ENCODE measurements around the gene FGF9.

The FGF9 gene

GRCh38 chr13:21659087-21659486 is 11.8 kb upstream of the FGF9 start:
- DNase-seq (ENCODE audit: insufficient read length, low spot score) (no peak), FAIRE-seq (no peak)
- no peak for TF ChIP-seq POU2F2 (IDR thresholded peaks at IDR 0.05; ENCODE audit: low read depth, low read length)
- no peak for TF ChIP-seq PAX5 (IDR thresholded peaks at IDR 0.05; ENCODE audit: insufficient read depth, low read length, severe bottlenecking)
- no peak for TF ChIP-seq POLR2A (IDR thresholded peaks at IDR 0.05; ENCODE audit: low read depth, low read length)
- no peak for TF ChIP-seq TAF1 (IDR thresholded peaks at IDR 0.05; ENCODE audit: low read depth, low read length)
- no peak for TF ChIP-seq POLR2AphosphoS5 (IDR thresholded peaks at IDR 0.05; ENCODE audit: low read depth, low read length)
- no peak for TF ChIP-seq SPI1 (IDR thresholded peaks at IDR 0.05; ENCODE audit: low read depth, low read length)

GRCh38 chr13:21661097-21661909 is 9.6 kb upstream of the FGF9 start:
- DNase-seq (ENCODE audit: insufficient read length, low spot score): no peak
- FAIRE-seq: no peak
- TF ChIP-seq POLR2A (IDR thresholded peaks at IDR 0.05; ENCODE audit: low read depth, low read length) (no peak), POU2F2 (IDR thresholded peaks at IDR 0.05; ENCODE audit: low read depth, low read length) (no peak), TAF1 (IDR thresholded peaks at IDR 0.05; ENCODE audit: low read depth, low read length) (no peak), SPI1 (IDR thresholded peaks at IDR 0.05; ENCODE audit: low read depth, low read length) (no peak), PAX5 (IDR thresholded peaks at IDR 0.05; ENCODE audit: insufficient read depth, low read length, severe bottlenecking) (no peak), POLR2AphosphoS5 (IDR thresholded peaks at IDR 0.05; ENCODE audit: low read depth, low read length) (no peak)

DNA sequence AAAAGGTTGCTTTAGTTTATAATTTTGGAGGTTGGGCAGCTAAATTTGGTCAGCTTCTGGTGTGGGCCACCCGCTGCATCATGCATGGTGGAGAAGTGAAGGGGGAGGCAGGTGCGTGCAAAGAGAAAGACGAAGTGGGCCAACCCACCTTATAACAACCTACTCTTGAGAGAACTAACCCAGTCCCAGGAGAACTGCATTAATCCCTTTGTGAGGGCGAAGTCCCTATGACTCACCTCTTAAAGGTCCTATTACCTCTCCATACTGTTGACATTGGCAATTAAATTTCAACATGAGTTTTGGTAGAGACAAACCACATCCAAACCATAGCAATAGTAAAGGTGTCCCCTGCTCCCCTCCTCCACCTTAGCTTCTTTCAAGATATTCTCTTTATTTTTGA is 7.7 kb upstream of the FGF9 start:
- DNase-seq (ENCODE audit: insufficient read length, low spot score) (no peak), FAIRE-seq (no peak)
- TF ChIP-seq TAF1 (IDR thresholded peaks at IDR 0.05; ENCODE audit: low read depth, low read length) (no peak), POU2F2 (IDR thresholded peaks at IDR 0.05; ENCODE audit: low read depth, low read length) (no peak)

- FAIRE-seq (no peak), DNase-seq (ENCODE audit: insufficient read length, low spot score) (no peak)
- TF ChIP-seq TAF1 (IDR thresholded peaks at IDR 0.05; ENCODE audit: low read depth, low read length) (no peak), POLR2A (IDR thresholded peaks at IDR 0.05; ENCODE audit: low read depth, low read length) (no peak), PAX5 (IDR thresholded peaks at IDR 0.05; ENCODE audit: insufficient read depth, low read length, severe bottlenecking) (no peak), SPI1 (IDR thresholded peaks at IDR 0.05; ENCODE audit: low read depth, low read length) (no peak), POLR2AphosphoS5 (IDR thresholded peaks at IDR 0.05; ENCODE audit: low read depth, low read length) (no peak), POU2F2 (IDR thresholded peaks at IDR 0.05; ENCODE audit: low read depth, low read length) (no peak)
These were observed 2.1 kb upstream of the FGF9 start for GRCh38 chr13:21668732-21669275.

DNA sequence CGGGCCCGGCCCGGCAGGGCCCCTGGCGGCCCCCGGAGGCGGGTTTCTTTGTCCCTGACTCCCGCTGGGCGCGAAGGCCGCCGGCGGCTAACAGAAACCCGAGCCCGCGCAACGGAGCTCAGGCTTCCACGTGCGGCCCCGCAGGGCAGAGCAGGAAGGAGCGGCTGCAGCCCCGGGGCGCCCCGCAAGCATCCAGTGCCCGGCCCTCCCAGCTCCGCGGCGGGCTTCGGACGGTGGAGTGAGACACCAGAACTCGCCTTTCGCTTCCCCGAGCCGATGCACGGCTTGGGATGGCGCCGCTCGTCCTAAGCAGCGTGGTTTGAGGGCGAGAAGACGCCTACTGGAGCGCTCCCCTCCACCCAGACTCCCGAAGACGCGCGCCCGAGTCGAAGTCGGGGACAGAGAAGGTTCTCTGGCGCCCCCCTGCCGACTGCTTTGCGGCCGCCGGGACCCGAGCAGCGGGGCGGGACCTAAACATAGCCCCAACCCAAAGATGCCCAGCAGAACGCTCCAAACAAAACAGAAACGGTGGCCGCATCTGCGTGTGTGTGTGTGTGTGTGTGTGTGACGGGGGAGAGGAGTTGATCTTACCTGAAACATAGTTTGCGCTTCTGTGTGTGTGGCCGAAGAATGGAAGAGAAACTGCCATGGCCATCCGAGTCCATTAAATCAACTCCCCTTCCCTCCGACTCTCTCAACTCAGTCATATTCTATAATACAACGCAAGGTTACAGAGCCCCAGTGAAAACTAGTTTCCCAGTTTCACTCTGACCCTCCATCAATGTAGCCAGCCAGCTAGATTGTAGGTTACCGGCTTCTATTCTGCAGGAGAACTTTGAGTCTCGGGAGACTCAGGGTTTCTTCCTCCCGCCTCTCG is 629 bp upstream of the FGF9 start:
- no peak for TF ChIP-seq SPI1 (IDR thresholded peaks at IDR 0.05; ENCODE audit: low read depth, low read length)
- TF ChIP-seq POU2F2 (IDR thresholded peaks at IDR 0.05; ENCODE audit: low read depth, low read length): no peak
- TF ChIP-seq PAX5 (IDR thresholded peaks at IDR 0.05; ENCODE audit: insufficient read depth, low read length, severe bottlenecking): no peak
- no peak for TF ChIP-seq POLR2A (IDR thresholded peaks at IDR 0.05; ENCODE audit: low read depth, low read length)
- no peak for TF ChIP-seq POLR2AphosphoS5 (IDR thresholded peaks at IDR 0.05; ENCODE audit: low read depth, low read length)
- TF ChIP-seq TAF1 (IDR thresholded peaks at IDR 0.05; ENCODE audit: low read depth, low read length): no peak
- FAIRE-seq (peak; percentile 13), DNase-seq (ENCODE audit: insufficient read length, low spot score) (peak; percentile 50)

GRCh38 chr13:21671620-21672286 is 880 bp downstream of the FGF9 start:
- DNase-seq (ENCODE audit: insufficient read length, low spot score): no peak
- no peak for FAIRE-seq
- TF ChIP-seq POLR2A (IDR thresholded peaks at IDR 0.05; ENCODE audit: low read depth, low read length): no peak
- TF ChIP-seq POLR2AphosphoS5 (IDR thresholded peaks at IDR 0.05; ENCODE audit: low read depth, low read length): no peak
- TF ChIP-seq TAF1 (IDR thresholded peaks at IDR 0.05; ENCODE audit: low read depth, low read length): no peak
- no peak for TF ChIP-seq POU2F2 (IDR thresholded peaks at IDR 0.05; ENCODE audit: low read depth, low read length)
- TF ChIP-seq PAX5 (IDR thresholded peaks at IDR 0.05; ENCODE audit: insufficient read depth, low read length, severe bottlenecking): no peak
- no peak for TF ChIP-seq SPI1 (IDR thresholded peaks at IDR 0.05; ENCODE audit: low read depth, low read length)

GRCh38 chr13:21672287-21672680 is 1.4 kb downstream of the FGF9 start:
- no peak for FAIRE-seq
- TF ChIP-seq PAX5 (IDR thresholded peaks at IDR 0.05; ENCODE audit: insufficient read depth, low read length, severe bottlenecking) (no peak), POLR2A (IDR thresholded peaks at IDR 0.05; ENCODE audit: low read depth, low read length) (no peak)
- DNase-seq (ENCODE audit: insufficient read length, low spot score): no peak

GRCh38 chr13:21672796-21673538 is 2.1 kb downstream of the FGF9 start:
- TF ChIP-seq POLR2A (IDR thresholded peaks at IDR 0.05; ENCODE audit: low read depth, low read length) (no peak), POU2F2 (IDR thresholded peaks at IDR 0.05; ENCODE audit: low read depth, low read length) (no peak), SPI1 (IDR thresholded peaks at IDR 0.05; ENCODE audit: low read depth, low read length) (no peak), POLR2AphosphoS5 (IDR thresholded peaks at IDR 0.05; ENCODE audit: low read depth, low read length) (no peak), TAF1 (IDR thresholded peaks at IDR 0.05; ENCODE audit: low read depth, low read length) (no peak), PAX5 (IDR thresholded peaks at IDR 0.05; ENCODE audit: insufficient read depth, low read length, severe bottlenecking) (no peak)
- FAIRE-seq: no peak
- DNase-seq (ENCODE audit: insufficient read length, low spot score): no peak

DNA sequence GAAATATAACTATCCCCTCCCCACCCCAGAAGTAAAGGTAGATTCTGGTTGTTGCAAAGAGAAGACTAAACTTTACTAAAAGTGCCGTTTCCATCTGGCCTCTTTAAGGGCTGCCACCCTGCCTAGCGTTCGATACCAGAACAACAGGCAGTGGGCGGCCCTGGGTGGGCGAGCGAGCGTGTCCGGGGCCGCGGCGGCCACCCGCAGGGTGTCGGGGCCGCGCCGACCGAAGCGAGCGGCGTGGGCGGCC is 2.6 kb downstream of the FGF9 start:
- DNase-seq (ENCODE audit: insufficient read length, low spot score) (no peak), FAIRE-seq (no peak)
- TF ChIP-seq PAX5 (IDR thresholded peaks at IDR 0.05; ENCODE audit: insufficient read depth, low read length, severe bottlenecking) (peak; percentile 48), POU2F2 (IDR thresholded peaks at IDR 0.05; ENCODE audit: low read depth, low read length) (no peak)
